ENCODE measurements around the gene MXD1. TPM values are rescaled to one million over a fixed set of nuclear protein-coding genes. Genes with fewer than 3 reads are reported as not detected.

MXD1 gene
- total RNA-seq, 1 experiment from 2014 or later = 3.7 TPM

- no CpG with 5 or more reads among the region's 4 CpGs for WGBS (ENCODE audit: extremely low coverage, insufficient read length, low lambda C conversion rate)
Observed at GRCh38 chr2:69973335-69973735, 58.4 kb downstream of the MXD1 start.

More at GRCh38 chr2:69973335-69973735, 58.4 kb downstream of the MXD1 start:
- H3K27me3 ChIP-seq (ENCODE audit: insufficient read depth, low read length) = no peaks in the 10 kb centered on the region; the same call in 1 of the 2 replicates
- no peak overlapping the region for H3K27ac Mint-ChIP-seq
- H3K14ac ChIP-seq (ENCODE audit: insufficient read depth, low read length) = no peak overlapping the region
- no peaks in the 10 kb centered on the region; the same call in 1 of the 2 replicates for H3K4me1 ChIP-seq (ENCODE audit: insufficient read depth, low read length)
- no peak overlapping the region for H3T11ph ChIP-seq (ENCODE audit: low read length)
- H3K4me3 Mint-ChIP-seq = no peak overlapping the region
- no peak overlapping the region for H2BK15ac ChIP-seq (ENCODE audit: low read depth, low read length)
- H3K9me3 ChIP-seq (ENCODE audit: control insufficient read depth, low read depth, low read length) = no peaks in the 10 kb centered on the region
- no peak for TF ChIP-seq CTCF (conservative IDR thresholded peaks at IDR 0.05)
- H3K9ac ChIP-seq (ENCODE audit: extremely low read depth, insufficient read length, low read length) = no peak overlapping the region
- no peaks in the 10 kb centered on the region for H3K79me2 ChIP-seq (ENCODE audit: insufficient read depth, low read length)
- H3K56ac ChIP-seq (ENCODE audit: insufficient read length, low read depth, low read length) = no peak overlapping the region
- H2BK120ac ChIP-seq (ENCODE audit: low read depth, low read length, poor library complexity, severe bottlenecking) = no peak overlapping the region
- H4K20me1 ChIP-seq (ENCODE audit: control insufficient read depth, insufficient read depth, insufficient read length) = peaks cover 3% of the 10 kb centered on the region
- H3K4ac ChIP-seq (ENCODE audit: low read depth, low read length) = no peak overlapping the region
- no peak overlapping the region for H2AK5ac ChIP-seq (ENCODE audit: insufficient read length, low read length)
- H4K5ac ChIP-seq (ENCODE audit: insufficient read length, low read depth, low read length) = no peak overlapping the region
- H3K18ac ChIP-seq (ENCODE audit: insufficient read length, low read depth, low read length) = no peak overlapping the region
- H4K8ac ChIP-seq (replicated peaks; ENCODE audit: insufficient read length, low read depth, low read length) = no peak overlapping the region
- no peak overlapping the region for H2BK12ac ChIP-seq (ENCODE audit: insufficient read length, low read depth, low read length)
- no peak overlapping the region for H2AFZ ChIP-seq (ENCODE audit: low read length)
- H3K27ac ChIP-seq (ENCODE audit: insufficient read length, low read depth, low read length) = no peak overlapping the region
- no peaks in the 10 kb centered on the region for H3K79me1 ChIP-seq (ENCODE audit: insufficient read depth, low read depth, low read length, poor library complexity, severe bottlenecking)
- no peak overlapping the region for H3K4me2 ChIP-seq (ENCODE audit: insufficient read depth, insufficient read length, low read length)
- no peak overlapping the region for H2BK20ac ChIP-seq (ENCODE audit: low read depth, low read length, poor library complexity, severe bottlenecking)
- no peaks in the 10 kb centered on the region for H3K9me3 Mint-ChIP-seq
- H3K23me2 ChIP-seq (ENCODE audit: insufficient read length, low read depth, low read length, poor library complexity, severe bottlenecking) = no peaks in the 10 kb centered on the region
- H3K27me3 Mint-ChIP-seq (ENCODE audit: low read depth) = peaks cover 3% of the 10 kb centered on the region
- DNase-seq = no peak
- no peak overlapping the region for H4K91ac ChIP-seq (ENCODE audit: insufficient read length, low read depth, low read length)
- H2BK5ac ChIP-seq (ENCODE audit: insufficient read length, low read length) = no peak overlapping the region
- no peak overlapping the region for H3K23ac ChIP-seq (ENCODE audit: insufficient read length, low read depth, low read length)
- H3K4me1 Mint-ChIP-seq = peaks cover 19 to 24% of the 10 kb centered on the region in 2 experiments
- H3K36me3 Mint-ChIP-seq (ENCODE audit: insufficient read depth in 1 of 3, low read depth in 3 of 3) = peaks cover 0 to 2% (median 0%) of the 10 kb centered on the region in 3 experiments; a peak in 1 of 7 replicates

All from H9 (cell line).